ENCODE measurements around the gene NPY2R.

NPY2R gene, protein sequence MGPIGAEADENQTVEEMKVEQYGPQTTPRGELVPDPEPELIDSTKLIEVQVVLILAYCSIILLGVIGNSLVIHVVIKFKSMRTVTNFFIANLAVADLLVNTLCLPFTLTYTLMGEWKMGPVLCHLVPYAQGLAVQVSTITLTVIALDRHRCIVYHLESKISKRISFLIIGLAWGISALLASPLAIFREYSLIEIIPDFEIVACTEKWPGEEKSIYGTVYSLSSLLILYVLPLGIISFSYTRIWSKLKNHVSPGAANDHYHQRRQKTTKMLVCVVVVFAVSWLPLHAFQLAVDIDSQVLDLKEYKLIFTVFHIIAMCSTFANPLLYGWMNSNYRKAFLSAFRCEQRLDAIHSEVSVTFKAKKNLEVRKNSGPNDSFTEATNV

DNA sequence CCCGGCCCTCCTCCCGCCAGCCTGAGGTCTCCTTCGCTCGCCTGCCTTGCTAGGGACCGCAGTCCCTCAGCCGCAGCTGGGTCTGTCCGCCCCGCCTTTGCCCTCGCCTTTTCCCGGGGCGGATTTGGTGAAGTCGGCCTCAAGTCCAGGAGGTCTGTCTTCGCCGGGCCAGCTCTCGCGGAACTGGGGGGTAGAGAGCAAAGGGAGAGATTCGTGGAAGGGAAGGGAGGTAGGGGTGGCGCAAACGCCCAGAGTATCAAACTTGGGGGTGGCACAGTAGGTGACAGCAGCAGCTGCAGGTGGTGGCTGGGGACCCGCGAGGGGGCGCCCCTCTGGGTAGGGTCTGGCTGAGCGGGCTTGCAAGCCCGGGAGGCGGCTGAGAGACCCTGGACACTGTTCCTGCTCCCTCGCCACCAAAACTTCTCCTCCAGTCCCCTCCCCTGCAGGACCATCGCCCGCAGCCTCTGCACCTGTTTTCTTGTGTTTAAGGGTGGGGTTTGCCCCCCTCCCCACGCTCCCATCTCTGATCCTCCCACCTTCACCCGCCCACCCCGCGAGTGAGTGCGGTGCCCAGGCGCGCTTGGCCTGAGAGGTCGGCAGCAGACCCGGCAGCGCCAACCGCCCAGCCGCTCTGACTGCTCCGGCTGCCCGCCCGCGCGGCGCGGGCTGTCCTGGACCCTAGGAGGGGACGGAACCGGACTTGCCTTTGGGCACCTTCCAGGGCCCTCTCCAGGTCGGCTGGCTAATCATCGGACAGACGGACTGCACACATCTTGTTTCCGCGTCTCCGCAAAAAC is at the start of gene NPY2R:
Gene NPY2R, plus strand, starts transcription at position 379 of the 797 bp plus-strand sequence. CDS start 5,304 bp downstream, outside the sequence.
- no peak for DNase-seq

DNA sequence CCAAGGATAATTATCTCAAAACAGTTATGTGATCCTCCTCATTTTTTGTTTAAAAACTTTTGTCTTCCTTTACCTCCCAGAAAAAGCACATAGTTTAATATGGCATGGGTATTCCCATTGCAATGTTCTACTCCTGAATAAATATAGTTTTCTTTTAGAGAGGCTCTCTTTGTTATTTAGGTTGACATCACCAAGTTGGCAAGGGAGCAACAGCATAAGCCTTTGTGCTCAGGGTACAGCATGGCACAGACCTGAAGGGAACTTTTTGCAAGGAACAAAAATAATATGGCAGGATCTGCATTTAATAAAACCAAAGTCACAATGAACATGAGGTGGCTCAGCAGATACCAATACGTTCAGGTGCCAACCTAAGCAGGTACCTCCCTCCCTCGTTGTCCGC is 47.1 kb upstream of the NPY2R start:
- no peak for DNase-seq

DNA sequence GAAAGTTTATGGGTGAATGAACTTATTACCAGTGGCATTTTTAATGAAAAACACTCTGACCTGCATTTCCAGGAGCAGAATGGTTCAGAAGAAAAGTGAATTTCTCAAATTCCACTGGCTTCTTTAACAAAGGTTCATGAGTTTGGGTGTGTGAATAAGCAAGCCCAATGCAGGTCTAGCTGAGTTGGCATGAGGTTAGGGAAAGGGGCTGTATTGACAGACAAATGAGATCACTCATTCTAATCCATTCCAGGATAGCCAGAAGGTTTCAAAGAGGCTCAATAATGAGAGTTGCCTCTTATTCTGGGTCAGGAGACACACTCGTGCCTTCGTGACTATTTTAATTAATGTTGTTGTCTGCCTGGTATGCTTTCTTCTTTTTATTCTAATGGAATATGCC is 43.7 kb upstream of the NPY2R start:
- DNase-seq = no peak

DNA sequence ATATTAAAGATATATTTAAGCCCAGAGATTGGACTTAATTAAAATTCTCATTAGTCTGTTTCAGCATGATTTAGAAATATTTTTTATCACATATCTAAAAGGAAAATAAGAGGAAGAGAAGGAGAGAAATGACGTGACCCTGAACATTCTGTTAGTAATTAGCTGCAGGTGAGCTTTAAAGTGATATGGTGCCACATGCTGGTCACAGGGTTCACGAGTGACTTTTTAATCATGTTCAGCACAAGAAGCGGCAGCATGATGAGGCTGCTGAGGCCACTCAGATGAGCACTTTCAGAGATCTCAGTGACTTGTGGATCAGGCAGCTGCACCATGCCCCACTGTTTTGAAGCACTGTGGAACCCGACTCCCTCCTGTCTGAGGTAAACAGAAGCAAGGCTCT is 37.9 kb upstream of the NPY2R start:
- DNase-seq = no peak

DNA sequence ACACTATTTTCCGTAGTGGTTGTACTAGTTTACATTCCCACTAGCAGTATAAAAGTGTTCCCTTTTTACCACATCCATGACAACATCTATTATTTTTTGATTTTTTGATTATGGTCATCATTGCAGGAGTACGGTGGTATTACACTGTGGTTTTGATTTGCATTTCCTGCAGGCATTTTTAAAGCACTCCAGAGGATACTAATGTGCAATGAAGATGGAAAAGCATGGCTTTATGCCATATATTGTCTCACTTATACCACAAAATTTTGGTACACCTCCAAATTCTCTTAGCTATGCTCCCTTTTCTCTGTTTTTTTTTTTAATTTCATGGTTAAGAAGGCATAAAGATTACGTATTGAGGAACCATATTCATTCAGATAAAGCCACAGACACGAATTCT is 35.1 kb upstream of the NPY2R start:
- no peak for DNase-seq

DNA sequence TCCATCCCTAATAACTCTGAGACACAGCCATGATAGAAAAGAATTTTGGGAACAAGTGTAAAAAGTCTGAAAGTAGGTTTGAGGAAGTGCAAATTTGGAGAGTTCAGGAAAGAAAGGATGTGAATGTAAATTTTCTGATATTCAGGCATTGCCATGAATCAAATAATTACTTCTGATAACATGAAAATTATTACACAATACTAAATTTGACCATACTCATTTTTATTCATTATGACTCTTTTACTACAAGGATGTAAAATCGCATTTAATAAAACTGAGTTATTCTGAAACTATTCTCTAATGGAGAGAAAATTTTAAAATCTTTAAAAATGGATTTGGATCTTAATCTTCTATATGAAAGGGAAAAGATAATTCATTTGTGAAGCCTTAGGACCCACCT is 33.8 kb upstream of the NPY2R start:
- DNase-seq = no peak

DNA sequence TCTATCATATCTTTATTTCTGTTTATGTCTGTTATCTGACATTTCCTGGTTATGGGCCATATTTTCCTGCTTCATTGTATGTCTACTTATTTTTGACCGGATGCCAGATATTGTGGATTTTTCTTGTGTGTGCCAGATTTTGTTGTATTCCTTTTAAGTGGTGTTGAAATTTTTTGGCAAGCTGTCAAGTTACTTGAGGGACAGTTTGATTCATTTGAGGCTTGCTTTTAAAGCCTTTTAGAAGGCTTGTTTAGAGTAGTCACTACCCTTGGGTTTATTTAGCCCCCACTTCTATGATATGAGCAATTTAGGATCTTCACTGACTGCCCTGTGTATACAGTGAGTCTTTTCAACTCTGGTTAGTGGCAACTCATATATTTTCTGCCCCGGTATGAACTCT is 29.2 kb upstream of the NPY2R start:
- no peak for DNase-seq

DNA sequence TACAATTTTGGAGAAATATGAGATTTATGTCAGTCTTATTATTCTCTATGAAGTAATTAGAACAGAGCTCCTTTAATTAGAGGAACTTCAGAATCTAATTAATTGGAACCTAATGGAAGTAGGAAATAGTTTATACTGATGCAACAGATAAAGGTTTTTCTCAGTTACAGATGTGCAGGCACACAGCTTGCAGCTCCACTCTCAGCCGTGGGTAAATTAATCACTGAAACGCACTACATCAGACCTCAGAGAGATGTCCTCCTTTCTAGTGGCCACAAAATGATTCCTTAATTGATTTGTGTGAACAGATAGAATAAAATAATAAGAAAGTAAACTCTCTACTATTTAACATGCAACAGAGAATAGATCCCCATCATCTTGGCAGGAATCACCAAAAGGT is 21.5 kb upstream of the NPY2R start:
- DNase-seq = no peak

DNA sequence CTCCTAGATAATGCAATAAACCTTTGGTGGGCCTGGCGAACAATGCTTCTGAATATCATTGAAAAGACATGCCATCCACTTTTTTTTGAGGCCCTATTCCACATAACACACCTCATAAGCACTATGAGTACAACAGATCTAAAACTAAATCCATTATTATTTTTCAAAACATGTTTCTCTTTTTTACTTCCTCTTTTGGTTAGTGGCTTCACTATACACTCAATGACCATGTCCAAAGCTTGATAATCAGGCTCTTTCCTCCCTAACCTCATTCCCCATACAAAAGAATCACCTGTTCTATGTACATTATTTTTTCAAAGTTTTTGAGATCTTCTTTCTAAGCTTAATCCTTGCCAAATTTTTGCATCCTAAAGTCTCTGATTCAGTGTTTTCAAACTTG is 20.4 kb upstream of the NPY2R start:
- no peak for DNase-seq

DNA sequence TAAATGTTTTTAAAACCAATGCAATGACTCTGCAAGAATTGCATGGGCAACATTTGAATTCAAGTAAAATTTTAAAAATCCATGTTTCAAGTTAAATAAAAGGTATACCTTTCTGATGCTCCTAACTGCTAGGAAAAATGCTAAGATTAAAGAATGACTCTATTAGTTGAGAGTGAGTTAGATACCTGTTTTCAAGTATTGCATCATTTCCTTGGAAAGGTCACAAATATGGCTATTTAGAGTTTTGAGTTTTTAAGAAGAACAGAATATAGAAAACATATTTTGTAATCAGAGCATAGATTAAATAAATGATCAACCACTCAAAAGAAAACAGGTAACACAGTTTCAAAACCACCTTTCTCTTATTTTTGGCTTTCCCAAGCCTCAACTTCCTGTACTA is 18.3 kb upstream of the NPY2R start:
- DNase-seq = no peak

DNA sequence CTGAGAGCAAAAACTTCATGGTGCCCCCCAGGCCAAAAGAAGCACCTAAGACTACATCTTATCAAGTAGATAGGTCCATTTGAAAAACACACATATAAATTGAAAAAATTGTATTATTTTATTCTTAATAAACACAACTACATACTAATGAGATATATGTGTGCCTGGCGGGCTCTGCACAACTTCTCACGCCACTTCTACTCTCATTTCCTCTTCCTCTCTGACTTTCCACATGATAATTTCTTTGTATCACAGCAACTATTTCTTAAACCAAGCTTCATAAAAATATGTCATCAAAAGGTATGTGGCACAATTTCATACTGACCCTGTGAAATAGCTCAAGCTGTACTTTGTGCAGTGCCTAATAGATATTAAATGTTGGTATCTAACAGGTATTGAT is 10.7 kb upstream of the NPY2R start:
- DNase-seq = no peak

DNA sequence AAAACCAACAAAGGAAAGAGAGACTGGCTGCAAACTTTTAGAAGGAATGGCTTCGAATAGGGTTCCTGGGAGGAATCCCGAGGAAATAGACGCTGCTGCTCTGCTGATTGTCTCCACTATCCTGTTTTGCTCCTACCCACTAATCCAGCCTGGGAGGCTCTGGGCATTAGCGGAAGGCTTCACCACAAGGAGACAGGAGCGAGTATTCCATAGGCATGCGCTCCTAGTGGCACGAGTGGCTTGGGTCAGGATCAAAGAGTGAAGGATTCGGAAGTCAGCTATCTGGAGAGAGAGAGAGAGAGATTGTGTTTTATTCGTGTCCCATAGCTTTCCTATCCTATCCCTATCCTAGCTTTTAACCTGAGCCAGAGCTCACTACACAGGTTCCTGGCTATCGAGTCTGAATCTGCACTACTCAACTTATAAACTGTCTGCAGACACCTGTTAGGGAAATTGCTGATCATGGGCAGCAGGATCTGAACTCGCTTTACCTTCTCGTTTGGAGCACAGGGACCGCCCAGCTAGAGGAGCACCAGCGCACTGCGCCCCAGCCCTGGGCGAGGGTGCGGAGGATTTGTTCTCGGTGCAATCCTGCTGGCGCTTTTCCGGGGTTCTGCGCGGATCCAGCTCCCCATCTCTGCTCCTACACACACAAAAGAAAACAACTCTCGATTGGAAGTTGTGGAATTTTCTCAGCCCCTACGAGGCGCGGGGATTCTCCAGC is 740 bp upstream of the NPY2R start:
- DNase-seq = no peak

DNA sequence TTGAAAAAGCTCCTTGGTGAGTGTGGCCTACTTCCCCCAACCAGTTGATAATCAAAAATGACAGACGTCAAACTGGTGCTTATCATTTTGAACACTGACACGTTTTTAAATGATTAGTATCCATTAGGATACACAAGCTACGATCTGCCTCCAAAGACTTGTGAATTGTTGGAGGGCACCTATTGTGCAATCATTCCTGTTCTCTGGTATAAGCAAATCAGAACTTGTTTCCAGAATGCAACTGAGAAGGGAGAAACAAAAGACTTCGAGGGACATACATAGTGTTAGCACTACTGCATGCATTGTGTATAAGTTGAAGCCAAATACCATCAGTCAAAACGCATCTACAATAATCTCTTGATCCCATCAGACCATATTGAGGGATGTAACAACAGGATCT is 11.6 kb downstream of the NPY2R start:
- DNase-seq = no peak

DNA sequence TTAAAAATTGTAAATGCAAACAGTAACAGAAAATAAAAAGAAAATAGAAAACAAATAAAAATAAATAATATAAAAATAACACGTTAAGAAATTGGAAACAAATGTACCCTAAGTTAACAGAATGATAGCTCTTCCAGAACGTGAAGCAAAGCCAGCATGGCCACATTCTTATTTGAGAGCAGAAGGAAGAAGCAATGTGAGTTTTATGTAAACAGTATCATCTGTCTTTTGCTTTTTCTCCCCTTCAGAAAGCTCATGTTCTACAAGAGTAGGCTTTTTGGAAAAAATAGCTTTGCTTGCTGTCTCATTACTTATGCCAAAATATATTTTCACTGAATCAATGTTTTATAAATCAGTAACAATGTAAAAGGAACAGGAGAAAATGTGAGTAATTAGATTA is 18.7 kb downstream of the NPY2R start:
- no peak for DNase-seq

DNA sequence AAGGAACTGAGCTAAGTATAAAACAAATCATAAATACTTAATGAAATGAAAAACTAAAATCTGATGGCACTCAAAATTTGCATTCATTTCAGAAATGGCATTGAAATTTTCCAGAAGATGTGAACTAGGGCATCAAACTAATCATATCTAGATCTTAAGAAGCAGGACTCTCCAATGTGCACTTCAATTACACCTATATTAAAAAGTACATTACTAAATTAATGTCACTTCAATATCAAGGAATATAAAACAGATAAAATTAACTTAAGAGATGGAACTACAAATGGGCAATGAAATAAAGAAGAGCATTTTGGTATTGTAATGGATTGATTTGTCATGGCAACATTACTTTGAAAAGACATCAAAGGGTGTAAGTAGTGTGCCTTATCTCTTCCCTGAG is 20.3 kb downstream of the NPY2R start:
- DNase-seq = no peak

DNA sequence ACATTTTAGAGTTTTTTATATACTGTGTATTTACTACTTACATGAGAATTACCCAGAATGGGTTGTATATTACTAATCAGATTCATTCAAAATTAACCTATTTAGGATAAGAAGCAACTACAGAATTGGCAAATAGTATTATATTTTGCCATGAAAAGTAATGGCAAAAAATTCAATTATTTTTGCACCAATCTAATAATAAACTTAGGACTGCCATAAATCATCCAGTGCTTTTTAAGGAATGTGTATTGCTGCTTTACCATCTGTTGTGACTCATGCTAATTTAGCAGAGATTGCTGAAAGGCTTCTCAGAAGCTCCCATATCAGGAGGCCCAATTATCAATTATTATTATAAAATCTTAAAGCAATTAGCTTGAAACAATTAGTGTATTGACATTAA is 24.0 kb downstream of the NPY2R start:
- DNase-seq = no peak

DNA sequence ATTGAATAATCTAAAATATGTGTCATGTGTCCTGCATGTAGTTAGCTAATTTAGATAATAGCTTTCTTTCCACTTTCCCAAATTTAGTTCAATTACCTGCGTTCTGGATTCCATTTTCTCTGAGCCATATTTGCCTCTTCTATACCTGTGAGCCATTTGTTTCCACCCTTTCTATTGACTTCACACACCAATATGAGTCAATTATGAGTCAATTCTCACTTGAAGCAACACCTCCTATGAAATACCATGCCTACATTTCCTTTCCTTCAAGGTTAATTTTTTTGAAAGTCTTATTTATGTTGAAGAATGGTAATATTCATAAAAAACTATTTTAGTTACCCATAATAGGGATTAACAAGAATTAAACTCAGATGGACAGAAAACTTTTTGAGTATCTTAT is 25.8 kb downstream of the NPY2R start:
- no peak for DNase-seq

DNA sequence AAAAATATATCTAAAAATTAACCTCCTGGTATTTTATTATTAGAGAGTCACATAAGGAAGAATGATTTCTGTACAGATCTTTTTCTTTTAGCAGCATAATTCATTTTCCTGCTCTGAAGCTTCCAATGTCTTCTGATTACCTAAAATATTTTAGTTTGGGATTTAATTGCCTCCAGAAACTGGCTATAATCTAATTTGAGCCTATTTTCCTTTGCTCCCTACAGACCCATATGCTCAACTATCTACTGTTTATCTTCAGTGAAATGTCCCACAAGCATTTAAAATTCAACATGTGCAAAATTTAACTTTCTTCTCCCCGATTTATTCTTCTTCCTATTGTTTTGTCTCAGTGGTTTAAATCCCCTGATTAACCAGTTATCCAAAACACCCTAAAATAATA is 29.1 kb downstream of the NPY2R start:
- no peak for DNase-seq

DNA sequence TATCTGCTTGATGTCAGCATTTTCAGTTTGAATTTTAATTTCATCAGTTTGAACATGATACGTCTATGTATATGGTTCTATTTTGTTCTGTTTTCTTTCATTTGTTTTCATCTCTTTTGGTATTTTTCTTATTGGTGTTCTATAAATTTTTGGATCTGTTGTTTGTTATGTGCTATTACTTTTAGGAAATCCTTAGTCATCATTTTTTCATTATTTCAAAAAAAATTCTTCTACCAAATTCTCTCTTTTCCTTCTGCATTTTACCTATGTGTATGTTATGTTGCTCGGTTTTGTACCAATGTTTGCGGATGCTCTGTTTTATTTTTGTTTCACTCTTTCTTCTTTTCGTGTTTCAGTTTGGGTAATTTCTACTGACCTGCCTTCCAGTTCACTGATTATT is 32.8 kb downstream of the NPY2R start:
- DNase-seq = no peak

DNA sequence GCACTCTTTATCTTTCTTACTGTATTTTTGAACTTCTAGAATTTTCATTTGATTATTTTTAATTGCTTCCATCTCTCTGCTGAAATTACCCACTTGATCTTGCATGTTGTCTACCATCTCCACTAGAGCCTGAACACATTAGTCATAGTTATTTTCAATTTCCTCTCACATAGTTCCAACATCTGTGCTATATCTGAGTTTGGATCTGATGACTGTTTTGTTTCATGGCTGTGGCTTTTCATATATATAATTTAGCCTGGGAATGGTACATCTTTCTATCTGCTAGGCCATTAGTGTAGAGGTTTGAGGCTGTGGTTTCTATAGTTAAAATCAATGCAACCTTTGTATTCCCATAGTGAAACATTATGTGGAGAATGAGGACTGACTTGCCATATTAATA is 33.2 kb downstream of the NPY2R start:
- DNase-seq = no peak

DNA sequence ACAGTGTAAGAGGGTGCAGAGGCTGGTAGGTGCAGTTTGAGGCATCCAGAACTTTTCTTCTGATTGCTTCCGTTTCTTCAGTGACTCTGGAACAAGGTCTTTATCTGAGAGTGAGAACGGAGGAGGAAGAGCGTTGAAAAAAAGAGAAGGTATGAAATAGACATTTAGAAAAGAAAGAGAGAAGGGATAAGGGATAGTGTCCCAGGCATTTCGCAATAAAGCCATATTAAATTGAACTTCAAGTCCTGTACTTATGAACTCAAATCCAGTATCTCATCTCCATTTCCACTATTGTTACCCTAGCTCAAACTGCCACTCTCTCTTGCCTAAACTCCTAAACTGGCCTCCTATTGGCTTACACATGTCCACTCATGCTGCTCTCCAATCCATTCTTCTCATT is 36.7 kb downstream of the NPY2R start:
- DNase-seq = no peak

DNA sequence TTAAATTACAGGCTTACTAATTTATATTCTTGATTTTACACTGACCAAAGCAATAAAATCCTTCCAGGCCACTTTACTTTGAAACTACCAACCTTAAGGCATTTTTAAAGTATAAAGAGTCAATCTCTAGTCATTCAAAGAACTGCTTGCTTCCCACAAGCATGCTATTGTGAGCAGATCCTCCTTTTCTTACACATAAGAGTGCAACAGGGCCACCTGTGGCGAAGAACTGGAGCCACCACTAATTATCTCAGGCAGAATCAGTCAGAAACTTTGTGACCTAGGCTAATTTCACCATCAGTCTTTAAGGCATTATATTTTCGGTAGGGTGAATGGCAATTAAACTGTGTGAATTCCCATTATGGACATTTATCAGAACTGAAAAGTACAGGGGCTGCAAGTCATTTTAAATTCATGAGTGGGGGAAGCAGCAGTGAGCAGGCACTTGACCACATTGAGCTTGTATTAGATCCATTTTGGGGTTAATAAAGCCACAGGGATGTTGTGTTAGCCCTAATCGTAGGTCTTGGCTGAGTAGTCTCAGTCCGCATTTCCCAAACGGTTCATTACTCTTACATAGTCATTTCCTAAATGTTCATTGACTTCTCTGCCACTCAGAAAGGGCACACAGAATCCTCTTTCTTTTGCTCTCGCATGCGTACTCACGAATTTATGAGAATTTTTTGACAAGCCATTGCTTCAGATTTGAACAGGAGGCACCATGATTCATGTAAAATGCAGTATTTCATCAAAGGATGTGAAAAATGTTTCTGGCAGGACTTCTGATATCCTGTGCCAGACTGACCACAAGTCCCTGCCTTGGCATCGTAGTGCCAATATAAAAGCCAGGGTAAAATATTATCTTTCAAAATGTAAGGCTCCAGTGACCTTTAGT is 39.8 kb downstream of the NPY2R start:
- DNase-seq = no peak
